ENCODE results near the gene TSHZ1. TPM values are rescaled to one million over a fixed set of nuclear protein-coding genes. Genes with fewer than 3 reads are reported as not detected.

TSHZ1 gene
- total and polyA plus RNA-seq, 2 of the 8 experiments (the other 6 are each of a cell fraction or from before 2014, with no cell fraction given) = 0.03 to 0.32 TPM

- H3K9me3 ChIP-seq (ENCODE audit: insufficient read depth in 2 of 2, low read depth in 1 of 2, low read length in 1 of 2) = no peaks in the 10 kb centered on the region
- peaks cover 29 to 55% (median 48%) of the 10 kb centered on the region in 4 experiments for H3K27me3 ChIP-seq (replicated peaks in 1 of 4; ENCODE audit: control insufficient read depth in 3 of 4, extremely low read depth in 1 of 4, insufficient read depth in 3 of 4, low read length in 3 of 4)
- no peak overlapping the region for H2BK120ac ChIP-seq (replicated peaks; ENCODE audit: low read depth, low read length)
- H4K8ac ChIP-seq (ENCODE audit: extremely low read depth, insufficient read depth, low read length) = no peak overlapping the region
- no peaks in the 10 kb centered on the region for H3K79me1 ChIP-seq (ENCODE audit: low read depth, low read length)
- H3K4ac ChIP-seq (replicated peaks; ENCODE audit: insufficient read length, low read depth, low read length) = no peak overlapping the region
- H2AFZ ChIP-seq (ENCODE audit: low read length) = no peak overlapping the region
- 10% methylated on average over 19 of the region's 38 CpGs; no CpG with 5 or more reads in 1 of the 2 experiments for whole genome bisulfite sequencing, 2 experiments (ENCODE audit: extremely low coverage in 1 of 2, insufficient coverage in 1 of 2, insufficient read length in 1 of 2, insufficient replicate concordance in 2 of 2, low coverage in 1 of 2, low lambda C conversion rate in 2 of 2, missing lambda C conversion rate in 1 of 2)
- DNase-seq (ENCODE audit: low read depth in 1 of 2, low spot score in 2 of 2) (peak in 1 of 2 experiments; percentile 76), FAIRE-seq (no peak)
- H2BK12ac ChIP-seq (ENCODE audit: low read depth, low read length) = no peak overlapping the region
- no peak overlapping the region for H2AK5ac ChIP-seq (ENCODE audit: low read depth, low read length)
- no peak overlapping the region for H3K23ac ChIP-seq (ENCODE audit: insufficient read length)
- H2BK5ac ChIP-seq (ENCODE audit: low read depth, low read length) = no peak overlapping the region
- TF ChIP-seq EZH2 (IDR thresholded peaks at IDR 0.05; ENCODE audit: low read depth, low read length, severe bottlenecking) = peak; percentile 55
- TF ChIP-seq KDM4A (IDR thresholded peaks at IDR 0.05; ENCODE audit: low read depth, low read length, severe bottlenecking) = peak; percentile 64
- TF ChIP-seq SIRT6 (IDR thresholded peaks at IDR 0.05; ENCODE audit: low read length) = no peak
- no peak for TF ChIP-seq CREB1 (IDR thresholded peaks at IDR 0.05)
- TF ChIP-seq E2F6 (IDR thresholded peaks at IDR 0.05) = no peak
- no peak overlapping the region for H3K14ac ChIP-seq (ENCODE audit: insufficient read length)
- no peak overlapping the region for H2BK15ac ChIP-seq (ENCODE audit: low read length)
- no peak overlapping the region for H4K91ac ChIP-seq (replicated peaks; ENCODE audit: insufficient read length, low read length)
- no peak overlapping the region for H2BK20ac ChIP-seq (ENCODE audit: low read length)
- peaks cover 24% of the 10 kb centered on the region for H3K23me2 ChIP-seq (ENCODE audit: low read depth, low read length)
- no peak overlapping the region for H3K9ac ChIP-seq (replicated peaks in 1 of 4; ENCODE audit: extremely low read depth in 1 of 4, low read depth in 3 of 4, low read length in 3 of 4)
- no peak overlapping the region for H3K27ac ChIP-seq (ENCODE audit: low read depth, low read length)
- H3K18ac ChIP-seq (ENCODE audit: extremely low read depth, low read length) = no peak overlapping the region
- H4K20me1 ChIP-seq (replicated peaks in 1 of 2; ENCODE audit: control insufficient read depth in 1 of 2, insufficient read depth in 2 of 2, low read length in 2 of 2) = peaks cover 5 to 10% of the 10 kb centered on the region in 2 experiments
- H3K4me2 ChIP-seq (ENCODE audit: insufficient read depth in 1 of 2, low read depth in 2 of 2, low read length in 2 of 2) = peak overlapping the region; percentile 71 to 94
- no peak overlapping the region for H4K5ac ChIP-seq (ENCODE audit: insufficient read length, low read depth, low read length)
- H3K36me3 ChIP-seq (ENCODE audit: control insufficient read depth in 2 of 4, insufficient read depth in 4 of 4, low read length in 3 of 4) = no peaks in the 10 kb centered on the region
- no peaks in the 10 kb centered on the region for H3K79me2 ChIP-seq (ENCODE audit: control insufficient read depth in 1 of 2, insufficient read depth in 2 of 2, low read length in 2 of 2)
- H3K4me1 ChIP-seq (replicated peaks in 1 of 4; ENCODE audit: control insufficient read depth in 3 of 4, insufficient read depth in 4 of 4, low read length in 3 of 4) = peaks cover 8 to 15% (median 9%) of the 10 kb centered on the region in 4 experiments
- no peak overlapping the region for H3K56ac ChIP-seq (replicated peaks; ENCODE audit: insufficient read length, low read depth, low read length)
- ChIA-PET CTCF (ENCODE audit: partially characterized antibody) (interaction anchor here (0.7 kb wide), 1 partner anchor 77 kb away, joined by 3 read pairs; no protein-coding TSS in a partner anchor), POLR2A (ENCODE audit: partially characterized antibody) (no interaction called here)
- H3K4me3 ChIP-seq (ENCODE audit: extremely low read depth in 1 of 4, insufficient read depth in 2 of 4, low read depth in 3 of 4, low read length in 4 of 4) = peak overlapping the region; percentile 38 to 64 (median 50)
Observed at GRCh38 chr18:75211953-75212750, 1.6 kb downstream of the TSHZ1 start.
